K562 (cell line): ENCODE results near the gene MEST. TPM values are rescaled to one million over a fixed set of nuclear protein-coding genes. Genes with fewer than 3 reads are reported as not detected.

ENCODE experiments used
- CBX3 ChIP-seq, 2 experiments: IDR thresholded peaks; 1 replicate in 1 of 2; 2 replicates in 1 of 2; pipeline ENCODE4 v1.6.1; 2012; ENCODE audit warnings: inconsistent platforms in 2 of 2, low read length in 2 of 2, borderline replicate concordance in 1 of 2, control low read depth in 1 of 2
- EHMT2 ChIP-seq: fragments of 450-650 bp; IDR thresholded peaks from 2 replicates; pipeline ENCODE4 v1.6.1; 2018; ENCODE audit warnings: antibody characterized with exemption
- MECOM ChIP-seq: fragments of 250-450 bp; sonication (Bioruptor Pico); IDR thresholded peaks from 2 replicates; pipeline ENCODE4 v1.8.0; 2022; ENCODE audit warnings: inconsistent platforms
- NRF1 ChIP-seq, 2 experiments: fragments of 450-650 bp; IDR thresholded peaks in 1 of 2; conservative IDR thresholded peaks in 1 of 2; 2 replicates each; pipeline ENCODE4 v1.6.1; 2014; ENCODE audit warnings: mild to moderate bottlenecking in 2 of 2
- ZNF589 ChIP-seq: fragments of 200-800 bp; sonication (Bioruptor generic); IDR thresholded peaks from 2 replicates; pipeline ENCODE4 v1.6.1; 2016; ENCODE audit warnings: low read depth, missing genetic modification characterization, missing compliant biosample characterization
- polyA plus RNA-seq, 8 experiments: library from polyadenylated mRNA; depleted of rRNA in 4 of 8; stranded (reverse) in 5 of 8; unstranded in 3 of 8; fragments of >200 nt; fragmentation: Nextera tagmentation in 2 of 8; fragmentation: Illumina TruSeq in 1 of 8; extraction: Ambion mirVana in 2 of 8; extraction: Trizol in 1 of 8; gene quantifications; 2 replicates each; pipeline versions ENCODE4 v1.2.1 to v1.2.3, GENCODE V29; 2011 to 2014; ENCODE audit warnings: inconsistent platforms in 1 of 8, missing spikeins in 1 of 8
- total RNA-seq, 7 experiments: library from RNA; depleted of rRNA in 6 of 7; stranded (reverse); fragments of >200 nt in 6 of 7; fragmentation: Illumina TruSeq in 2 of 7; extraction: Trizol in 2 of 7; gene quantifications; 2 replicates each; pipeline versions ENCODE4 v1.2.1 to v1.2.3, GENCODE V29; 2011 to 2021; ENCODE audit warnings: low replicate concordance in 1 of 7
- TF ChIP-seq, protein P1 (sequence below), 2 experiments: fragments of 150-350 bp in 1 of 2; IDR thresholded peaks; 2 replicates each; pipeline ENCODE4 v1.6.1; 2012 to 2016; ENCODE audit warnings: low read depth in 2 of 2, low read length in 2 of 2, mild to moderate bottlenecking in 1 of 2, moderate library complexity in 1 of 2
- TF ChIP-seq, protein P2 (sequence below): fragments of 450-650 bp; conservative IDR thresholded peaks from 2 replicates; pipeline ENCODE4 v1.6.1; 2016; ENCODE audit warnings: missing genetic modification characterization, low read depth, mild to moderate bottlenecking, control low read depth, missing compliant biosample characterization
- TF ChIP-seq, protein P3 (sequence below): fragments of 250-450 bp; sonication (Bioruptor Pico); IDR thresholded peaks from 2 replicates; pipeline ENCODE4 v1.8.0; 2021; ENCODE audit warnings: mild to moderate bottlenecking, moderate library complexity

MEST gene
- total and polyA plus RNA-seq, 9 of the 15 experiments (the other 6 are each of a cell fraction or from before 2014, with no cell fraction given): 0.04 to 0.74 (median 0.36) TPM; not detected in 1

DNA sequence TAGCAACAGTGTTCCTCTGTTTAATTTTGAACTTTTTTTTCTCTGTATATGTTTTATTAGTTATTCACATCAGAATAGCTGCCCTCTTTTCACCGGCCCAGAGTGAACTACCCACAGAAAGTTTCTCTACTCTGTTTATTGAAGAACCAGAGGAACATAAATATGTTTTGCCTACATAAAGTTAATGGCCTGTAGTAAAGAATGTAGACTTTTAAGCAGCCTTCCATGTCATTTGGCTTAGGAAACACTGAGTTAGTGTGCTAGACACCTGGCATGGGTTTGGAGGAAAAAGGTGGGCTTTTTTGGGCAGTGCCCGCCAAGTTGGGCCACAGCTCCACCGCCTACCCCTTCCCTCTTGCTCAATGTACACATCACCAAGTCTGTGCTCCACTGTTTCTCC lies 8.9 kb upstream of the MEST start (continued):
- TF ChIP-seq, protein P1, sequence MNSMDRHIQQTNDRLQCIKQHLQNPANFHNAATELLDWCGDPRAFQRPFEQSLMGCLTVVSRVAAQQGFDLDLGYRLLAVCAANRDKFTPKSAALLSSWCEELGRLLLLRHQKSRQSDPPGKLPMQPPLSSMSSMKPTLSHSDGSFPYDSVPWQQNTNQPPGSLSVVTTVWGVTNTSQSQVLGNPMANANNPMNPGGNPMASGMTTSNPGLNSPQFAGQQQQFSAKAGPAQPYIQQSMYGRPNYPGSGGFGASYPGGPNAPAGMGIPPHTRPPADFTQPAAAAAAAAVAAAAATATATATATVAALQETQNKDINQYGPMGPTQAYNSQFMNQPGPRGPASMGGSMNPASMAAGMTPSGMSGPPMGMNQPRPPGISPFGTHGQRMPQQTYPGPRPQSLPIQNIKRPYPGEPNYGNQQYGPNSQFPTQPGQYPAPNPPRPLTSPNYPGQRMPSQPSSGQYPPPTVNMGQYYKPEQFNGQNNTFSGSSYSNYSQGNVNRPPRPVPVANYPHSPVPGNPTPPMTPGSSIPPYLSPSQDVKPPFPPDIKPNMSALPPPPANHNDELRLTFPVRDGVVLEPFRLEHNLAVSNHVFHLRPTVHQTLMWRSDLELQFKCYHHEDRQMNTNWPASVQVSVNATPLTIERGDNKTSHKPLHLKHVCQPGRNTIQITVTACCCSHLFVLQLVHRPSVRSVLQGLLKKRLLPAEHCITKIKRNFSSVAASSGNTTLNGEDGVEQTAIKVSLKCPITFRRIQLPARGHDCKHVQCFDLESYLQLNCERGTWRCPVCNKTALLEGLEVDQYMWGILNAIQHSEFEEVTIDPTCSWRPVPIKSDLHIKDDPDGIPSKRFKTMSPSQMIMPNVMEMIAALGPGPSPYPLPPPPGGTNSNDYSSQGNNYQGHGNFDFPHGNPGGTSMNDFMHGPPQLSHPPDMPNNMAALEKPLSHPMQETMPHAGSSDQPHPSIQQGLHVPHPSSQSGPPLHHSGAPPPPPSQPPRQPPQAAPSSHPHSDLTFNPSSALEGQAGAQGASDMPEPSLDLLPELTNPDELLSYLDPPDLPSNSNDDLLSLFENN (IDR thresholded peaks at IDR 0.05; ENCODE audit: low read depth in 2 of 2, low read length in 2 of 2): no peak
- TF ChIP-seq MECOM (CRISPR knock-in tag) (no peak), EHMT2 (no peak), NRF1 (conservative IDR thresholded peaks at IDR 0.05 in 1 of 2, IDR thresholded peaks at IDR 0.05 in 1 of 2) (no peak), ZNF589 (CRISPR knock-in tag) (no peak), CBX3 (IDR thresholded peaks at IDR 0.05; ENCODE audit: borderline replicate concordance in 1 of 2, low read length in 2 of 2) (no peak)
- TF ChIP-seq, protein P2, sequence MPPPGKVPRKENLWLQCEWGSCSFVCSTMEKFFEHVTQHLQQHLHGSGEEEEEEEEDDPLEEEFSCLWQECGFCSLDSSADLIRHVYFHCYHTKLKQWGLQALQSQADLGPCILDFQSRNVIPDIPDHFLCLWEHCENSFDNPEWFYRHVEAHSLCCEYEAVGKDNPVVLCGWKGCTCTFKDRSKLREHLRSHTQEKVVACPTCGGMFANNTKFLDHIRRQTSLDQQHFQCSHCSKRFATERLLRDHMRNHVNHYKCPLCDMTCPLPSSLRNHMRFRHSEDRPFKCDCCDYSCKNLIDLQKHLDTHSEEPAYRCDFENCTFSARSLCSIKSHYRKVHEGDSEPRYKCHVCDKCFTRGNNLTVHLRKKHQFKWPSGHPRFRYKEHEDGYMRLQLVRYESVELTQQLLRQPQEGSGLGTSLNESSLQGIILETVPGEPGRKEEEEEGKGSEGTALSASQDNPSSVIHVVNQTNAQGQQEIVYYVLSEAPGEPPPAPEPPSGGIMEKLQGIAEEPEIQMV: no peak
- TF ChIP-seq, protein P3, sequence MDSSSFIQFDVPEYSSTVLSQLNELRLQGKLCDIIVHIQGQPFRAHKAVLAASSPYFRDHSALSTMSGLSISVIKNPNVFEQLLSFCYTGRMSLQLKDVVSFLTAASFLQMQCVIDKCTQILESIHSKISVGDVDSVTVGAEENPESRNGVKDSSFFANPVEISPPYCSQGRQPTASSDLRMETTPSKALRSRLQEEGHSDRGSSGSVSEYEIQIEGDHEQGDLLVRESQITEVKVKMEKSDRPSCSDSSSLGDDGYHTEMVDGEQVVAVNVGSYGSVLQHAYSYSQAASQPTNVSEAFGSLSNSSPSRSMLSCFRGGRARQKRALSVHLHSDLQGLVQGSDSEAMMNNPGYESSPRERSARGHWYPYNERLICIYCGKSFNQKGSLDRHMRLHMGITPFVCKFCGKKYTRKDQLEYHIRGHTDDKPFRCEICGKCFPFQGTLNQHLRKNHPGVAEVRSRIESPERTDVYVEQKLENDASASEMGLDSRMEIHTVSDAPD (CRISPR knock-in tag): no peak
